PC-3 (cell line): ENCODE data around the gene RPS16. TPM values are rescaled to one million over a fixed set of nuclear protein-coding genes. Genes with fewer than 3 reads are reported as not detected.

Source experiments
- ATAC-seq: fragments of 200-7000 bp; cut with Tn5 transposase; 2 replicates; pipeline ENCODE4 v1.9.1; 2020; ENCODE audit warnings: mild to moderate bottlenecking, moderate library complexity
- BruUV-seq: library from RNA; stranded (reverse); fragments of 400-500 nt; replicated peaks from 2 replicates; lab custom pipeline; 2021; lab: Mats Ljungman, UMichigan
- CTCF ChIA-PET: fragments of 300-600 bp; sonication (Branson Sonifier 250); formaldehyde crosslinking; loops from one replicate; lab custom pipeline; 2022; ENCODE audit warnings: antibody characterized with exemption; lab: Charles Lee
- POLR2A ChIA-PET: fragments of 300-600 bp; sonication (Branson Sonifier 250); formaldehyde crosslinking; loops from one replicate; lab custom pipeline; 2022; ENCODE audit warnings: antibody characterized with exemption; ENCODE audit not compliant: unreplicated experiment; lab: Charles Lee
- DNase-seq: peaks from one replicate; pipeline ENCODE4 v3.0.0-alpha.2; 2015
- H2AFZ ChIP-seq: fragments of 300-600 bp; sonication (generic); 2 replicates; pipeline ENCODE4 v1.6.0; 2016; ENCODE audit warnings: antibody characterized with exemption, low read length
- H3F3A ChIP-seq: fragments of 300-600 bp; sonication (generic); one replicate; pipeline ENCODE4 v1.6.0; 2017; ENCODE audit warnings: antibody characterized with exemption, low read length, control low read depth, mild to moderate bottlenecking; ENCODE audit not compliant: unreplicated experiment
- H3K27ac ChIP-seq: fragments of 300-600 bp; sonication (generic); 2 replicates; pipeline ENCODE4 v1.5.1; 2016; ENCODE audit warnings: mild to moderate bottlenecking, low read length
- H3K27me3 ChIP-seq: fragments of 300-600 bp; sonication (generic); 2 replicates; pipeline ENCODE4 v1.6.1; 2016; ENCODE audit warnings: low read length, mixed read lengths
- H3K36me3 ChIP-seq: fragments of 300-600 bp; sonication (generic); 2 replicates; pipeline ENCODE4 v1.6.1; 2016; ENCODE audit warnings: low read depth, mixed run types, low read length, mixed read lengths
- H3K4me1 ChIP-seq: fragments of 300-600 bp; sonication (generic); 2 replicates; pipeline ENCODE4 v1.5.1; 2016; ENCODE audit warnings: low read length; ENCODE audit not compliant: insufficient read depth
- H3K4me2 ChIP-seq: fragments of 300-600 bp; sonication (generic); 2 replicates; pipeline ENCODE4 v1.6.0; 2016; ENCODE audit warnings: low read length
- H3K4me3 ChIP-seq: fragments of 300-600 bp; sonication (generic); 2 replicates; pipeline ENCODE4 v1.5.1; 2016; ENCODE audit warnings: mild to moderate bottlenecking, low read length, mixed read lengths
- H3K79me2 ChIP-seq: fragments of 300-600 bp; sonication (generic); 2 replicates; pipeline ENCODE4 v1.6.1; 2017; ENCODE audit warnings: low read length, mixed read lengths
- H3K9ac ChIP-seq: fragments of 300-600 bp; sonication (generic); 2 replicates; pipeline ENCODE4 v1.6.0; 2016; ENCODE audit warnings: mild to moderate bottlenecking, low read length
- H3K9me2 ChIP-seq: fragments of 300-600 bp; sonication (generic); replicated peaks from 2 replicates; pipeline ENCODE4 v1.6.1; 2016; ENCODE audit warnings: mixed run types, low read length, mixed read lengths
- H3K9me3 ChIP-seq: fragments of 300-600 bp; sonication (generic); 2 replicates; pipeline ENCODE4 v1.6.1; 2016; ENCODE audit warnings: low read length, mixed read lengths
- H4K20me1 ChIP-seq: fragments of 300-600 bp; sonication (generic); 2 replicates; pipeline ENCODE4 v1.6.1; 2016; ENCODE audit warnings: low read length, mixed read lengths
- CTCF ChIP-seq: fragments of 300-600 bp; sonication (generic); conservative IDR thresholded peaks from 2 replicates; pipeline ENCODE4 v1.5.1; 2017; ENCODE audit warnings: antibody characterized with exemption, low read depth, mild to moderate bottlenecking, low read length
- EZH2 ChIP-seq: fragments of 300-600 bp; sonication (generic); IDR thresholded peaks from one replicate; pipeline ENCODE4 v1.6.1; 2017; ENCODE audit warnings: antibody characterized with exemption, mild to moderate bottlenecking, low read length; ENCODE audit not compliant: unreplicated experiment
- EZH2phosphoT487 ChIP-seq: fragments of 300-600 bp; sonication (generic); IDR thresholded peaks from 2 replicates; pipeline ENCODE4 v1.6.1; 2018; ENCODE audit warnings: mild to moderate bottlenecking, antibody characterized with exemption, low read length, borderline replicate concordance
- intact Hi-C: fragments of 100-400 bp; cut with micrococcal nuclease; formaldehyde crosslinking; loops from 2 replicates; pipeline ENCODE4 v1.9.0; 2023
- total RNA-seq: library from RNA; depleted of rRNA; stranded (reverse); fragments of >200 nt; gene quantifications from 2 replicates; pipeline ENCODE4 v1.2.3, GENCODE V29; 2014

RPS16 gene
- total RNA-seq, 1 experiment from 2014 or later, result 418 TPM

DNA sequence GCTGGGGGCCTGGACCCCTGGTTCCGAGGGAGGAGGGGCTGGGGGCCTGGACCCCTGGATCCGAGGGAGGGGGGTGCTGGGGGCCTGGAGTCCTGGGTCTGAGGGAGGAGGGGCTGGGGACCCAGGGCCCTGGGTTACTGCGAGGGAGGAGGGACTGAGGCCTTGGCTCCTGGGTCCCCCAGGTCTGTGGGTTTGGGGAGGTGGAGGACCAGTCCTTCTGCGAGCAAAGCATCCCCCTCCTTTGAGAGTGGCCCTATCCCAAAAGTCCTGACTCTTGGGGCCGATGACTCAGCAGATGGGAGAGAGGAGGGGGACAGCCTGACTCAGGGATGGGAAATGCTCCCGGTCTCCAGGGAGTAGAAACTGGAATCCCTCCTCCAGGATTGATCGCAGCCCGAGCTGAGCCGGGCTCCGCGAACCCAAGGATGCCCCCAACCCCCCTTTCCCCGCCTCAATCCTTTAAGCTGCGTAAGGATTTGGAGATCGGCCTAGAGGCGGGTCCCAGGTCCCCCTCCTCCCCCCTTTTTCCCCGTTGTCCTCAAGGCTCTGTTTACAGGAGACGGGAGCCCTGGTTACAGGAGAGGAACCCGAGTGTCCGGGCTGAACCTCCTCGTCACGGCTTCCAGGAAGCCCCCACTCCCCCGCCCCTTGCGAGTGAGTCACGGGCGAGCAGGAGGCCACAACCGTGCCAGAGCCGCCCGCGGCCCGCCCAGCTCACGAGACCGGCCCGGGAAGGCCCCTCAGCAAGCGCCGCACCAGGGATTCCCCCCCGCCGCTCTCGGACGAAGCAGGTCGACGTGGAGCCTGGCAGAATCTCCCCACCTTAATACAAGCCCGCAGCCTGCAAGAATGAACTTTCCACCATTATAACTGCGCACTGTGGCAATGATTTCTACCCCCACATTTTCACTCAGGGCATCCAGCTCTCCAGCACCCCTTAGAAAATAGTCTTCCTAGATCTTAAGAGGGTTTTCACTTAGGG, 32.1 kb downstream of the RPS16 start:
- DNase-seq, result peak; percentile 88
- peak overlapping the region; percentile 92 for H3K9ac ChIP-seq
- BruUV-seq, result TSS peak; percentile 29
- ChIA-PET POLR2A (interaction anchor here (0.5 to 1.0 kb wide), 6 partner anchors 12 to 1472 kb away, joined by 3 to 6 read pairs (median 4); partner anchors contain the start of genes MED29, PAF1 and RPS16), CTCF (no interaction called here)
- no peaks in the 10 kb centered on the region for H3F3A ChIP-seq
- peak; percentile 43 for ATAC-seq
- H3K4me2 ChIP-seq, result peak overlapping the region; percentile 95
- peak overlapping the region; percentile 66 for H3K4me3 ChIP-seq
- H3K9me3 ChIP-seq, result no peaks in the 10 kb centered on the region
- H3K79me2 ChIP-seq, result peaks cover 19% of the 10 kb centered on the region
- peaks cover 18% of the 10 kb centered on the region for H4K20me1 ChIP-seq
- peak; percentile 79 for TF ChIP-seq EZH2phosphoT487
- no peak for TF ChIP-seq CTCF
- TF ChIP-seq EZH2, result no peak
- H3K27ac ChIP-seq, result peak overlapping the region; percentile 97
- peaks cover 9% of the 10 kb centered on the region for H3K36me3 ChIP-seq
- H2AFZ ChIP-seq, result no peak overlapping the region
- H3K9me2 ChIP-seq, result no peaks in the 10 kb centered on the region
- peaks cover 42% of the 10 kb centered on the region for H3K4me1 ChIP-seq
- intact Hi-C loops, result no loop called here
- H3K27me3 ChIP-seq, result no peaks in the 10 kb centered on the region

GRCh38 chr19:39402346-39403300, 33.1 kb downstream of the RPS16 start:
- ChIA-PET POLR2A (interaction anchor here (0.6 to 1.0 kb wide), 4 partner anchors 11 to 1471 kb away, joined by 3 to 6 read pairs (median 4); partner anchors contain the start of genes MED29, PAF1 and RPS16), CTCF (interaction anchor here (1.0 kb wide), 1 partner anchor 9 kb away, joined by 3 read pairs; no protein-coding TSS in a partner anchor)
- ATAC-seq (peak; percentile 30), DNase-seq (peak; percentile 71)
- H3K4me2 ChIP-seq, result peak overlapping the region; percentile 95
- no peaks in the 10 kb centered on the region for H3K27me3 ChIP-seq
- H3K79me2 ChIP-seq, result peaks cover 9% of the 10 kb centered on the region
- H2AFZ ChIP-seq, result peak overlapping the region; percentile 54; the same call in 1 of the 2 replicates
- BruUV-seq, result no TSS peak
- H3K36me3 ChIP-seq, result 0 out of 2 replicates have a peak, but pooled peaks cover under 1% of the 10 kb centered on the region
- H3K4me3 ChIP-seq, result peak overlapping the region; percentile 66
- TF ChIP-seq EZH2phosphoT487, result peak; percentile 87
- no peak for TF ChIP-seq EZH2
- no peaks in the 10 kb centered on the region for H3F3A ChIP-seq
- H3K9ac ChIP-seq, result peak overlapping the region; percentile 92
- intact Hi-C loops, result no loop called here
- H3K27ac ChIP-seq, result peak overlapping the region; percentile 97
- H3K9me3 ChIP-seq, result no peaks in the 10 kb centered on the region
- no peaks in the 10 kb centered on the region for H3K9me2 ChIP-seq
- H3K4me1 ChIP-seq, result peaks cover 48% of the 10 kb centered on the region
- peaks cover 8% of the 10 kb centered on the region for H4K20me1 ChIP-seq
